Measurements from ENCODE around the gene ADGRF1.

Gene ADGRF1

GRCh38 chr6:46983007-46983411 is 59.1 kb downstream of the ADGRF1 start:
- H2AFZ ChIP-seq (ENCODE audit: low read depth, low read length, severe bottlenecking), result no peak overlapping the region
- H3K4me2 ChIP-seq (ENCODE audit: low read depth, low read length, poor library complexity, severe bottlenecking), result no peak overlapping the region
- no peaks in the 10 kb centered on the region for H3K36me3 ChIP-seq (ENCODE audit: low read length)
- H3K27me3 ChIP-seq (ENCODE audit: low read length), result no peaks in the 10 kb centered on the region
- no peaks in the 10 kb centered on the region for H3K79me2 ChIP-seq (ENCODE audit: insufficient read depth, low read length)
- no peak overlapping the region for H3K9ac ChIP-seq (ENCODE audit: low read length)
- no peaks in the 10 kb centered on the region for H3K9me3 ChIP-seq (ENCODE audit: insufficient read depth, low read length)
- no peak for TF ChIP-seq EZH2phosphoT487 (conservative IDR thresholded peaks at IDR 0.05; ENCODE audit: low read length)
- TF ChIP-seq, protein P1, sequence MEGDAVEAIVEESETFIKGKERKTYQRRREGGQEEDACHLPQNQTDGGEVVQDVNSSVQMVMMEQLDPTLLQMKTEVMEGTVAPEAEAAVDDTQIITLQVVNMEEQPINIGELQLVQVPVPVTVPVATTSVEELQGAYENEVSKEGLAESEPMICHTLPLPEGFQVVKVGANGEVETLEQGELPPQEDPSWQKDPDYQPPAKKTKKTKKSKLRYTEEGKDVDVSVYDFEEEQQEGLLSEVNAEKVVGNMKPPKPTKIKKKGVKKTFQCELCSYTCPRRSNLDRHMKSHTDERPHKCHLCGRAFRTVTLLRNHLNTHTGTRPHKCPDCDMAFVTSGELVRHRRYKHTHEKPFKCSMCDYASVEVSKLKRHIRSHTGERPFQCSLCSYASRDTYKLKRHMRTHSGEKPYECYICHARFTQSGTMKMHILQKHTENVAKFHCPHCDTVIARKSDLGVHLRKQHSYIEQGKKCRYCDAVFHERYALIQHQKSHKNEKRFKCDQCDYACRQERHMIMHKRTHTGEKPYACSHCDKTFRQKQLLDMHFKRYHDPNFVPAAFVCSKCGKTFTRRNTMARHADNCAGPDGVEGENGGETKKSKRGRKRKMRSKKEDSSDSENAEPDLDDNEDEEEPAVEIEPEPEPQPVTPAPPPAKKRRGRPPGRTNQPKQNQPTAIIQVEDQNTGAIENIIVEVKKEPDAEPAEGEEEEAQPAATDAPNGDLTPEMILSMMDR (IDR thresholded peaks at IDR 0.05; ENCODE audit: insufficient read depth, low read length, poor library complexity, severe bottlenecking), result no peak
- H3K9me2 ChIP-seq (replicated peaks; ENCODE audit: insufficient read depth, low read length), result no peaks in the 10 kb centered on the region
- H3K27ac ChIP-seq (ENCODE audit: low read depth, low read length), result no peak overlapping the region
- H4K20me1 ChIP-seq (ENCODE audit: low read depth, low read length), result no peaks in the 10 kb centered on the region
- H3K4me3 ChIP-seq (ENCODE audit: insufficient read depth, low read length, poor library complexity, severe bottlenecking), result no peak overlapping the region
- no peaks in the 10 kb centered on the region for H3F3A ChIP-seq (ENCODE audit: insufficient read depth)

DNA sequence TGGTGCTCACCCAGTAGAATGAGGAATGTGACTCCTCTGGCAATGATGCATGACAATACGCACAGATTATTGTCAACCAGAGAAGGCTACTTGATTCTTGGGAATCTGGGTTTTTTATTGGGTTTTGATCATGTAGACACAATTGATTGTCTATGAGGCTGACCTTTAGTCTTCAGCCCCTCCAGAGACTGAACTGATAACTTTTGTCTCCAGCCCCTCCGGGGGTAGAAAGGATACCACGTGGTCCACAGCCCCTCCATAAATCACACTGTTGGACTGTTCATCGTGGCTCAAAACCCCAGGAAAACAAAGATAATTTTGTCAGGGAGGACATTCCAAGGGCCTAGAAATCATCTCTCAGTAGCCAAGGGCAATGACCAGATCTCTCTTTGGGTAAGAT is 62.9 kb downstream of the ADGRF1 start:
- Histone ChIP-seq H3K27me3 (ENCODE audit: low read length) (no peaks in the 10 kb centered on the region), H3K9me2 (replicated peaks; ENCODE audit: insufficient read depth, low read length) (no peaks in the 10 kb centered on the region), H3K9ac (ENCODE audit: low read length) (no peak overlapping the region), H4K20me1 (ENCODE audit: low read depth, low read length) (no peaks in the 10 kb centered on the region), H3K79me2 (ENCODE audit: insufficient read depth, low read length) (no peaks in the 10 kb centered on the region), H2AFZ (ENCODE audit: low read depth, low read length, severe bottlenecking) (no peak overlapping the region), H3K4me3 (ENCODE audit: insufficient read depth, low read length, poor library complexity, severe bottlenecking) (no peak overlapping the region), H3K36me3 (ENCODE audit: low read length) (no peaks in the 10 kb centered on the region), H3K4me2 (ENCODE audit: low read depth, low read length, poor library complexity, severe bottlenecking) (no peak overlapping the region), H3F3A (ENCODE audit: insufficient read depth) (no peaks in the 10 kb centered on the region), H3K9me3 (ENCODE audit: insufficient read depth, low read length) (no peaks in the 10 kb centered on the region), H3K27ac (ENCODE audit: low read depth, low read length) (no peak overlapping the region)
- TF ChIP-seq, protein P1 (IDR thresholded peaks at IDR 0.05; ENCODE audit: insufficient read depth, low read length, poor library complexity, severe bottlenecking), result no peak
- TF ChIP-seq EZH2phosphoT487 (conservative IDR thresholded peaks at IDR 0.05; ENCODE audit: low read length), result no peak

DNA sequence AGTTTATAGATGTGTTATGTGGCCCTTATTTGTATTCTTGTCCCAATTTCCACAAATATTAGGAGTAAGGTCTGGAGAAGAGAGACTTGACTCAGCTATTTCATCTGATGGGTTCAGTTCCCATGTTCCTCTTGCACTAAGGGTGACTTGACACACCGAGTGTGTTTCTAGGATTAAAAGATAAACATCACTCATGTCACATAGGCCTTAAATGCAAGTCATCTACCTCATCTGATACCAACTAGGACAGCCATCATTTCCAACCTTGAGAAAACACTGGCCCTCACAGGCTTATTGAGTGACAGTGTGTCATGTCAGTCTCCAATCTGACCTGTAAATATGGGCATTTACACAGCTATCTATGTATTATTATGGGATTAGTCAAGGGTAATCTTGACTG is 67.3 kb downstream of the ADGRF1 start:
- no peak overlapping the region for H3K9ac ChIP-seq (ENCODE audit: low read length)
- no peaks in the 10 kb centered on the region for H4K20me1 ChIP-seq (ENCODE audit: low read depth, low read length)

More for the DNA sequence above, 67.3 kb downstream of the ADGRF1 start:
- no peaks in the 10 kb centered on the region for H3K36me3 ChIP-seq (ENCODE audit: low read length)
- no peak overlapping the region for H2AFZ ChIP-seq (ENCODE audit: low read depth, low read length, severe bottlenecking)
- H3K4me3 ChIP-seq (ENCODE audit: insufficient read depth, low read length, poor library complexity, severe bottlenecking), result no peak overlapping the region
- H3K27me3 ChIP-seq (ENCODE audit: low read length), result no peaks in the 10 kb centered on the region
- no peak overlapping the region for H3K4me2 ChIP-seq (ENCODE audit: low read depth, low read length, poor library complexity, severe bottlenecking)
- H3K9me3 ChIP-seq (ENCODE audit: insufficient read depth, low read length), result no peaks in the 10 kb centered on the region
- H3K27ac ChIP-seq (ENCODE audit: low read depth, low read length), result no peak overlapping the region
- TF ChIP-seq, protein P1 (IDR thresholded peaks at IDR 0.05; ENCODE audit: insufficient read depth, low read length, poor library complexity, severe bottlenecking), result no peak
- no peak for TF ChIP-seq EZH2phosphoT487 (conservative IDR thresholded peaks at IDR 0.05; ENCODE audit: low read length)
- H3K9me2 ChIP-seq (replicated peaks; ENCODE audit: insufficient read depth, low read length), result no peaks in the 10 kb centered on the region
- no peaks in the 10 kb centered on the region for H3K79me2 ChIP-seq (ENCODE audit: insufficient read depth, low read length)
- H3F3A ChIP-seq (ENCODE audit: insufficient read depth), result no peaks in the 10 kb centered on the region
